Measurements from ENCODE around the gene LSS.

The LSS gene

DNA sequence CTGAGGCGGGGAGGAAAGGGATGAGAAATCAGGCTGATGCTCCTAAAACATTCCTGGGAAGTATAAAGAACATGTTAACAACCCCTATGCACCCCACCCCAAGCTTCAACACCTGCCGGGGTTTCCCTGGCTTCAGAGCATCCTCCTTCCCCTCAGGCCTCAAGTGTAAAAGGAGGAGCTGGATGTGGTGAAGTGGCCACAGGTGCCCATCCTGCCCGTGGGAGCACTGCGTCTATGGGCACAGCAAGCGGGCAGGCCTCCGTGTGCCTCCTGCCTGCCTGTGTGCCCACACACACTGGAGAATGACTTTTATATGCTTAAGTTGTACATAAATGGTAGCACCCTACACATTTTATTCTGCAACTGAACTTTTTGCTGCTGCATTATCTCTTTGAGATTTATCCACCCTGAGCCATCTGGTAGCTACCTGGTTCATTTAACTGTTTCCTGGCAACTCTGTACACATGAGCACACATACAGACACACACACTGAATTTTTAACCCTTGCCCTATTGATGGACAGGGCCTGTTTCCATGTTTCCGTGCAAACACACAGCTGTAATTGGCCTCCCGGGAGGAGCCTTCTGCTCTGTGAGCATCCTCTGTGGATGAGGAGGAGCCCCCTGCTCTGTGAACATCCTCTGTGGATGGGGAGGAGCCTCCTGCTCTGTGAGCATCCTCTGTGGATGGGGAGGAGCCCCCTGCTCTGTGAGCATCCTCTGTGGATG lies 59.8 kb downstream of the LSS start:
- DNase-seq: no peak

GRCh38 chr21:46168238-46168637 lies 60.3 kb downstream of the LSS start:
- DNase-seq: no peak

GRCh38 chr21:46165098-46165497 lies 63.5 kb downstream of the LSS start:
- DNase-seq: no peak

DNA sequence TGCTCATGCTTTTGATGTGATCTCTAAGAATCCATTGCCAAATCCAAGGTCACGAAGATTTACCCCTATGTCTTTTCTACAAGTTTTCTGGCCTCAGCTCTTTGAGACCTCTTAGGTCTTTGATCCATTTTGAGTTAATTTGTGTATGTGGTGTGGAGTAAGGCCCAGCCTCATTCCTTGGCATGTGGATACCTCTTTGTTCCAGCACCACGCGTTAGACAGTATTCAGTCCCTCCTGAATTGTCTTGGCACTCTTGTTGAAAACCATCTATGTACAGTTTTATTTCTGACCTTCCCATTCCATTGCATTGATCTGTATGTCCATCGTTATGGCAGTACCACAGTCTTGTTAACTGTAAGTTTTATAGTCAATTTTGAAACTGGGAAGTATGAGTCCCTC lies 65.2 kb downstream of the LSS start:
- no peak for DNase-seq

DNA sequence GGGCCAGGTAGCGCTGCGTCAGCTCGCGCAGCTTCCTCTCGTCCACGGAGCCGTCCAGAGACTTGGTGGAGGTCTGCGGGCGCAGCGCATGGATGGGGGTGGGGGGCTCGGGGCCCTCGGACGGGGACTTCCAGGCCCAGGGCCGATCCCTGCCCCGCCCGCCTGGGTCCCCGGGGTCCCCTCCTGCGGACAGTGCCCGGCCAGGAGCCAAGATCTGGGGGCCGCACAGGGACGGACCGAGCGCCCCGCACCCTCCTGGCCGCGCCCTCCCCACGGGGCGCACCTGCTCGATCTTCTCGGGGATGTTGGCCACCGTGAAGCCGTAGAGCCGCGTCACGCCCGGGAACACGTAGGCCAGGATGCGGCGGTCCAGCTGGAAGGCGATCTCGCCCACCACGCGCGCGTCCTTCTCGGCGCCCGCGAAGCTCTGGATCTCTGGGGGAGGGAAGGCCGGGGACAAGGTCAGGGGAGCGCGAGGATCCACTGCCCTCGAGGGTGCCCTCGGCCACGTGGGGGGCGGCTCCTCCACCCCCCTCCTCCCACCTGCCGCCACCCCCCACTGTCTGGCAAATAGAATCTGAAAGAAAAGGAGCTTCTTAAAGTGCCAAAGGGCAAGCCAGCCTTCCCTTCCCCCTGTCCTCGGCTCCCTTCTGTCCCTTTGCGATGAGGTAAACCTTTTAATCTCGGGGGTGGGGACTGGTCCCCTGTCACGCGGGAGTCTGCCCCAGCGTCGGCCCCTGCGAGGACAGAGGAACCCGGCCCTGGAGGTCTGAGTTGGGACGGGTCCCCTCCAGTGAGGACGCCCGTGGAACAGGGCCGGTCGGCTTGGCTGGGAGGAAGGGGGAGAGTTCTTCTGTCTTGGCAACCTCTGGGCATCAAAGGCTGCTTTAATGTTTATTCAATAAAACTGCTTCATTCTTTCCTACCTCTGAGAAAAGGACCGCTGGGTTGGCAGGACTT lies 66.7 kb downstream of the LSS start:
- no peak for DNase-seq

GRCh38 chr21:46160907-46161632 lies 67.5 kb downstream of the LSS start:
- no peak for DNase-seq

- DNase-seq: no peak
Observed at GRCh38 chr21:46160657-46160906, 68.0 kb downstream of the LSS start.

DNA sequence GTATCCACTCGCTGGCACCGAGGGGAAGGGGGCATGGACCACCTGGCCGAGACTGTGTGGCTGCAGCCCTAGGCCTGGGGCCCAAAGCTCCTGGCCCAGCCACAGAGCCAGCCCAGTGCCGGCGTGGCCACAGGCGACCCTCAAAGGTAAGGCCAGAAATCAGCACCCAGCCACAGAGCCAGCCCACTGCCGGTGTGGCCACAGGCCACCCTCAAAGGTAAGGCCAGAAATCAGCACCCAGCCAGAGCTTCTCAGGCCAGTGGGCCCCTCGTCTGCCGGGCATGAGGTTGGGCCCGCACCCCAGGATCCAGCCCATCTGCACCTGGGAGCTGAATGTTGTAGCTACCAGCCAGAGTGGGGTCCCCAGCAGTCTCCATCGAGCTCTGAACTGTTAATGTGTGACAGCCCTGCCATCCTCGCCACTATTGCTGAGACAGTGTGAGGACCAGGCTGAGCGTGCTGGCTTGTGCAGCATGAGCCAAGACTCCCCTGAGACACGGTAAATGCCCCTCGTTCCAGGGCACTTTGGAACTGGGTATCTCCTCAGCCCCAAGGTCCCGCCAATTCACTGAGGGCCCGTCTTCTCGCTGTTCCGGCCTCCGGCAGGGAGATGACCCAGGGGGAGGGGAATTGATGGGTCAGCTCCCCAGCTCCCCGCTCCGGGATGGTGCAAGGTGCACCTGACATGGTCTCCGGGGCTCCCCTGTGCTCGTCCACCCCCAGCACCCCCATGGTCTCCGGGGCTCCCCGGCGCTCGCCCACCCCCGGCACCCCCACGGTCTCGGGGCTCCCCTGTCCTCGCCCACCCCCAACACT lies 68.5 kb downstream of the LSS start:
- no peak for DNase-seq

GRCh38 chr21:46159390-46159789 lies 69.2 kb downstream of the LSS start:
- DNase-seq: no peak

GRCh38 chr21:46158666-46159300 lies 69.8 kb downstream of the LSS start:
- DNase-seq: no peak

GRCh38 chr21:46157987-46158451 lies 70.6 kb downstream of the LSS start:
- DNase-seq: no peak

DNA sequence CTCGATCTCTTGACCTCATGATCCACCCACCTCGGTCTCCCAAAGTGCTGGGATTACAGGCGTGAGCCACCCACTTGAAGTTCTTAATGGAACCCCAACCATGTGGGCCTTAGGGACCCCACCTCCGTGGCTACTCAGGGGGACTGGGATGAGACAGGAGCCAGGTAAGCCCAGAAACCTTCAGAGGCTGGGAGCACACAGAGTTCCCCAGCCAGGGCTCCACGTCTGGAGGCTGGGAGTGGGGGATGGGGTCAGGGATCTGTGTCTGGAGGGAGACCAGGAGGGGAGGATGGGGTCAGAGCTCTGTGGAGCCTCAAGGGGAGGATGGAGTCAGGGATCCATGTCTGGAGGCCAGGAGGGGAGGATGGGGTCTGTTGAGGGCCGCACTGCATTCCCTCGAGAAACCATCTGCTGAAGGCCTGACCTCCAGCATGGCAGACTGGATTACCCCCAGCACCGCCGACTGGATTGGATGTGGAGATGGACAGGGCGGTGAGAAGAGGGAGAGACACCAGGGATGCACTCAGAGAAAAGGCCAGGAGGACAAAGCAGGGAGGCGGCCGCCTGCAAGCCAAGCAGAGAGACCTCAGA lies 71.1 kb downstream of the LSS start:
- no peak for DNase-seq

GRCh38 chr21:46156678-46157077 lies 71.9 kb downstream of the LSS start:
- DNase-seq: no peak

DNA sequence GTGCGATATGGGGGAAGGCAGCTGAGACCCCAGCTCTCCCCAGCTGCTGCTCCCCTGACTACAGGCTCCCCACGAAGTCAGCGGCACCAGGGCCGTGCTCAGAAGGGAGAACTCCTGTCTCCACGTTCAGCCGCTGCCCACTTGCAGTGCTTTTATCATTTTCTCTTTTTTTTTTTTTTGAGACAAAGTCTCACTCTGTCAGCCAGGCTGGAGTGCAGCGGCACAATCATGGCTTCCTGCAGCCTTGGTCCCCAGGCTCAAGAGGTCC lies 72.3 kb downstream of the LSS start:
- no peak for DNase-seq

GRCh38 chr21:46155514-46156377 lies 72.8 kb downstream of the LSS start, which contains the start of gene FTCD:
Gene FTCD, minus strand, starts transcription at chr21:46155579. Its CDS starts 56 bp downstream, at chr21:46155523.
- no peak for DNase-seq

GRCh38 chr21:46154955-46155513 lies 73.5 kb downstream of the LSS start:
- no peak for DNase-seq

DNA sequence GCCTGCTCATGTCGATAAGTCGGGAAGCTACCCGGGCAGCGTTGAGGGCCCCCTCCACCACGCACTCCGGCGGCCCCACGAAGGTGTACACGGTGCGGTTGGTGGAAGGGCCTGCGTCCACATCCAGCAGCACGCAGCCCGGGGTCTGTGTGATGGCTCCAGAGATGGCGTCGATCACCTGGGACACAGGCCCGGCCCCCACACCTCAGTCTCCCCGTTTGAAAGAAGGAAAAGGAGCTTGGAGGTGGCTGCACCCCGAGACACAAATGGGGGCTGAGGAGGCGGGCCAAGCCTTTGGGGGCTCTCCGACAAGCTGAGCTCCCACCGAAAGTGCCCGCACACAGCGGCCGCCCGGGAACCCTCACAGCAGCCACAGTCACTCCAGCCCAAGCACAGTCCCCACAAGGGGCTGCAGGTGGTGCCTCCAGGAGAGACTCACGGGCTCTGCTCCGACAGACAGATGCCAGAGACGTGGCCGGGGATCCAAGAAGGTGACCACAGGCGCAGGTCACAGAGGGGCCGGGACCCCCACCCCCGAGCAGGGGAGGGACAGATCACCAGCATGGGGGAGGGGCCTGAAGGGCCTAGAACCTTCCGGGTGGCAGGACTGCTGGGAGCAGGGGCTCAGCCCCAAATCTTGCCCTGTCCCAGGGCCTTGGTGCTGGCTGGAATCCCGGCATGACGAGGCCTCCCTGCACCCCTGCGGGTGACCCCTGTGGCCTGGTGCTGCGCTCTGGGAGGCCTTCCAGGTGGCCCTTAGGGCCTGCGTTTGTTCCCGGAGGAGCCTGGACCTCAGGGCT lies 74.2 kb downstream of the LSS start:
- DNase-seq: no peak

DNA sequence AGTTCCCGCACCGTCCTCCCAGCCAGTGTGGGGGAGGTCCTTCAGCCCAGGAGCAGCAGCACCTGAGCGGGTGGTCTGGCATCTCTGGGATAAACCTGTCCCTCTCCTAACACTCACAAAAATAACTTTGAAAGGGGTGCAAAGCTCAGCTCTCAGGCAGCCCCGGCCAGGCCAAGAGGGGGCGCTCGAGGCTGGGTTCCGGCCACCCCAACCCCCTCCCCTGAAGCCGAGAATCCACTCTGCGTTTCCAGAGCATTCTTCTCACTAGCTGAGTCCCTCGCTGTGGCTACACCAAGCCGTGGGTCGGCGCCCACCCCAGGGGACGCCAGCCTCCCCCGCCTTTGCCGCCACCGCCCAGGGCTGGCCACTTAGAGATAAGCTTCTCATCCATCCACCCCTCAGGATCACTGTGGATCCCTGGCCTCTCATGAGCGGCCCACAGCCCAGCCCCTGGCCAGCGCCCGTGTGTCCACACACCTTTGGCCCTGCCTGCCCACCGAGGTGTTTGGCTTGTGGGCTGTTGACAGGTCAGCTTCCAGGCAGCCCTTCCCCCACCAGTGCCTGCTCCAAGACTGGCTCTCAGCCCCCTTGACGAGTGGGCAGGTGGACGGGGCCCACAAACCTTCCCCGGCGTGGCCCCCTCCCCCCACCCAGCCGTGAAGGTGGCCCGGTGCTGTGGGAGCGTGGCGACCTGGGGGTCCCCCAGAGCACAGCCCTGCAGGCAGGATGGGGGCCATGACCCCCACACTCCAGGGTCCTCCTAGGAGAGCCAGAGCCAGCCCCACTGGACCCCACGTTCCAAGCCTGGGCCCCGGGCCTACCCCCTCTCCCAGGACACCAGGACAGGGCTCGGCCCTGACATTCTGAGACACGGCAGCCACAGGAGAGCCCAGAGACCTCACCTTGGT lies 75.1 kb downstream of the LSS start:
- peak in 1 of 2 donors; percentile 14 for DNase-seq

DNA sequence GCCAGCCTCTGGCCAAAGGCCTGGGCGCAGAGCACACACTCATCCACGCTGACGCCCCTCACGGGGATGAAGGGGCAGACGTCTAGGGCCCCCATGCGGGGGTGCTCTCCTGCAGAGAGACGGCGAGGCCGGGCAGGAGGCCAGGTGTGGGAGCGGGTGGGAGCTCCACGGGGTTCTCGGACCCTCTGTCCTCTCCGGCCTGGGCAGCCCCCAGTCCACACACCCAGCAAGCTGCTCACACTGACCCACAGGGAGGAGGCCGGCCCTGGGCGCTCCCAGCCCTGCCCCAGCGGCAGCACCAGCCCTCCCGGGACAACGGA lies 75.7 kb downstream of the LSS start:
- no peak for DNase-seq

Measured in inflammatory macrophage (primary cell).